Activated CD4-positive, alpha-beta memory T cell treated with anti-CD3 and anti-CD28 coated beads, Interleukin-2, amount 10 ng/mL, durations not matched to agents 7 days and 5 days (primary cell): ENCODE results near the gene PLEKHA6. TPM values are rescaled to one million over a fixed set of nuclear protein-coding genes. Genes with fewer than 3 reads are reported as not detected.

Experiments used
- CTCF ChIA-PET: fragments of 350-600 bp; sonication (Branson Sonifier 250); formaldehyde crosslinking; loops from one replicate; lab custom pipeline; 2021; ENCODE audit warnings: antibody characterized with exemption, inconsistent platforms; lab: Charles Lee
- POLR2A ChIA-PET: fragments of 350-600 bp; sonication (Branson Sonifier 250); formaldehyde crosslinking; loops from one replicate; lab custom pipeline; 2021; ENCODE audit warnings: antibody characterized with exemption; lab: Charles Lee
- DNase-seq: peaks from one replicate; pipeline ENCODE4 v3.0.0-alpha.2; 2020
- H3K27ac Mint-ChIP-seq: one replicate; pipeline ENCODE4 v1.8.0; 2021; ENCODE audit warnings: mild to moderate bottlenecking, mixed read lengths
- H3K27me3 Mint-ChIP-seq: one replicate; pipeline ENCODE4 v1.8.0; 2021; ENCODE audit warnings: mixed read lengths
- H3K36me3 Mint-ChIP-seq: one replicate; pipeline ENCODE4 v1.8.0; 2021; ENCODE audit warnings: low read depth, mixed read lengths
- H3K4me1 Mint-ChIP-seq: one replicate; pipeline ENCODE4 v1.8.0; 2021; ENCODE audit warnings: mixed read lengths
- H3K4me3 Mint-ChIP-seq: one replicate; pipeline ENCODE4 v1.8.0; 2021; ENCODE audit warnings: mild to moderate bottlenecking, mixed read lengths
- H3K9me3 Mint-ChIP-seq: one replicate; pipeline ENCODE4 v1.8.0; 2021; ENCODE audit warnings: mixed read lengths
- total RNA-seq, 2 experiments: library from RNA; stranded (reverse); gene quantifications; one replicate each; pipeline ENCODE4 v1.2.3, GENCODE V29; 2021

Gene PLEKHA6
- total RNA-seq, 2 experiments from 2014 or later = not detected

DNA sequence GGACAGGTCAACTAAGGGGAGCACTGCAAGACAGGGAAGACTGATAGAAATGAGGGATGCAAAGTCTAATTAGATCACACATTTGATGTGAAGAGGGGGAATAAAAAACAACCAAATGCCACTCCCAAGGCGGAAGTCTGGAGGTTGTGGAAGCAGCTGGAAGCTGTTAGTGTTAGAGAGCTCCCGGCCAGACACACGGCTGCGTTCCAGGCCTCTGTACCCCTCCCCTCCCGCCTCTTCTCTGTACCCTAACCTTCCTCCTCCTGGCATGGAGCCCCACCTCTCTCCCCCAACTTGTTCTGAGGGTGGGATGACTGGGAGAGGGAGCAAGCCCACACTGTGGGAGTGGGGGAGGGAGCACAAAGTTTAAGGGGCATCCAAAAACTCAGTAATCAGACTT is 67.0 kb downstream of the PLEKHA6 start:
- no peak overlapping the region for H3K27ac Mint-ChIP-seq
- peaks cover 5% of the 10 kb centered on the region for H3K4me1 Mint-ChIP-seq
- CTCF ChIA-PET = no interaction called here

GRCh38 chr1:204289280-204289679 is 70.4 kb downstream of the PLEKHA6 start:
- H3K36me3 Mint-ChIP-seq = no peaks in the 10 kb centered on the region
- no peak for DNase-seq
- H3K27ac Mint-ChIP-seq = no peak overlapping the region
- ChIA-PET CTCF (no interaction called here), POLR2A (no interaction called here)
- peaks cover 20% of the 10 kb centered on the region for H3K4me1 Mint-ChIP-seq
- H3K4me3 Mint-ChIP-seq = no peak overlapping the region
- H3K9me3 Mint-ChIP-seq = no peaks in the 10 kb centered on the region
- H3K27me3 Mint-ChIP-seq = peaks cover 29% of the 10 kb centered on the region

More for the DNA sequence above, 67.0 kb downstream of the PLEKHA6 start:
- Mint-ChIP-seq H3K9me3 (no peaks in the 10 kb centered on the region), H3K27me3 (peaks cover 46% of the 10 kb centered on the region), H3K4me3 (no peak overlapping the region), H3K36me3 (no peaks in the 10 kb centered on the region)
- POLR2A ChIA-PET = no interaction called here
- DNase-seq = no peak

- Mint-ChIP-seq H3K9me3 (no peaks in the 10 kb centered on the region), H3K27ac (no peak overlapping the region), H3K27me3 (peaks cover 25% of the 10 kb centered on the region), H3K36me3 (no peaks in the 10 kb centered on the region), H3K4me1 (peaks cover 20% of the 10 kb centered on the region), H3K4me3 (no peak overlapping the region)
- POLR2A ChIA-PET = no interaction called here
- no peak for DNase-seq
- CTCF ChIA-PET = no interaction called here
Measured at GRCh38 chr1:204288021-204288588, 71.6 kb downstream of the PLEKHA6 start.

DNA sequence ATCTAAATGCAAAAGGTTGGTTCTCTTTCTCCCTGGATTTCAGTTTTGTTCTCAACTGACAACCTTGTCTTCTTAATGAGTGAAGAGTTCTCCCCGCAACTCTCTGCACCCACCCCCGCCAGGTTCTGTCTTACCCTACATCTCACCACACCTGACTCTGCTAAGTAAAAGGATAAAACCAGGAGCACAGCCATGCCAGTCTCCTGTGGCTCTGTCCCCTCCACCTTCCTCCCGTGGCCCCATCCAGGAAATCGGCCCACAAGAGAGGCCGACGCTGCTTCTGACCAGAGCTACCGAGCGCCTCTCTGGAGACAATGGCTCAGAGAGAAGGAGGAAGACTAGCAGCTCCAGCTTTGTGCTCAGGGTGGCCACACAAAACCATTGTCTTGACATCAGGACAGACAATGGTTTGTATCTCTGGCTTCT is 72.2 kb downstream of the PLEKHA6 start:
- Mint-ChIP-seq H3K9me3 (no peaks in the 10 kb centered on the region), H3K27me3 (peaks cover 26% of the 10 kb centered on the region), H3K27ac (no peak overlapping the region), H3K4me1 (peaks cover 20% of the 10 kb centered on the region), H3K36me3 (no peaks in the 10 kb centered on the region), H3K4me3 (no peak overlapping the region)
- no peak for DNase-seq
- POLR2A ChIA-PET = no interaction called here
- CTCF ChIA-PET = no interaction called here

DNA sequence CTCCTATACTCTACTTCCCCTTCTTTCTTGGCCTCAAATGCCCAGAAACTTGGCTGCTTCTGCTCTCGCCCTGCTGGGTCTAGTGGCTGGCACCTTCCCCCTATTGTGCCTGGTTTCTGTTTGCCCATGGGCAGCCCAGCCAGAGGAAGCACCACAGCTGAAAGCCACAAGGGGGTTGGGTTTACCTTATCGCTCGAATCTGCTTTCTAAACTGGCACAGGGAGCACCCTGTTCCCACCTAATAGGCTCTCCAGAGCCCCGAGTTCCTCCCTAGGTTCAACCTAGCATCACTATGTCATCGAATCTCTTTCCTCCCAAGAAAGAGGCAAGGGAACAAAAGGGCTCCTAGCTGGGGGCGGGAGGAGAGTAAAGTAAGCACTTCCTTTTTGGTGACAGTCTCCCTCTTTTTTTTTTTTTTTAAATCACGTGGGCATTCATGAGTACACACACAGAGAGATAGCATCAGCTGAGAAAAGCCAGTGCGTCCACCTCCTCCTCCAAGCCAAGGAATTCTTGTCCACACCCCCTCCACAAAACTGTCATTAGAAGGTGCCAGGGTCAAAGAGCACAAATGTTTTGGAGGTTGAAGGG is 72.8 kb downstream of the PLEKHA6 start:
- CTCF ChIA-PET = no interaction called here
- POLR2A ChIA-PET = no interaction called here
- H3K9me3 Mint-ChIP-seq = no peaks in the 10 kb centered on the region
- peaks cover 20% of the 10 kb centered on the region for H3K4me1 Mint-ChIP-seq
- peak overlapping the region; percentile 41 for H3K4me3 Mint-ChIP-seq
- peak overlapping the region; percentile 66 for H3K27ac Mint-ChIP-seq
- H3K27me3 Mint-ChIP-seq = peaks cover 26% of the 10 kb centered on the region
- peak; percentile 59 for DNase-seq
- H3K36me3 Mint-ChIP-seq = no peaks in the 10 kb centered on the region

- H3K9me3 Mint-ChIP-seq = no peaks in the 10 kb centered on the region
- CTCF ChIA-PET = no interaction called here
- H3K4me1 Mint-ChIP-seq = peaks cover 20% of the 10 kb centered on the region
- POLR2A ChIA-PET = no interaction called here
- no peaks in the 10 kb centered on the region for H3K36me3 Mint-ChIP-seq
- no peak overlapping the region for H3K4me3 Mint-ChIP-seq
- H3K27me3 Mint-ChIP-seq = peaks cover 30% of the 10 kb centered on the region
- DNase-seq = no peak
- H3K27ac Mint-ChIP-seq = no peak overlapping the region
Measured at GRCh38 chr1:204286315-204286714, 73.4 kb downstream of the PLEKHA6 start.

DNA sequence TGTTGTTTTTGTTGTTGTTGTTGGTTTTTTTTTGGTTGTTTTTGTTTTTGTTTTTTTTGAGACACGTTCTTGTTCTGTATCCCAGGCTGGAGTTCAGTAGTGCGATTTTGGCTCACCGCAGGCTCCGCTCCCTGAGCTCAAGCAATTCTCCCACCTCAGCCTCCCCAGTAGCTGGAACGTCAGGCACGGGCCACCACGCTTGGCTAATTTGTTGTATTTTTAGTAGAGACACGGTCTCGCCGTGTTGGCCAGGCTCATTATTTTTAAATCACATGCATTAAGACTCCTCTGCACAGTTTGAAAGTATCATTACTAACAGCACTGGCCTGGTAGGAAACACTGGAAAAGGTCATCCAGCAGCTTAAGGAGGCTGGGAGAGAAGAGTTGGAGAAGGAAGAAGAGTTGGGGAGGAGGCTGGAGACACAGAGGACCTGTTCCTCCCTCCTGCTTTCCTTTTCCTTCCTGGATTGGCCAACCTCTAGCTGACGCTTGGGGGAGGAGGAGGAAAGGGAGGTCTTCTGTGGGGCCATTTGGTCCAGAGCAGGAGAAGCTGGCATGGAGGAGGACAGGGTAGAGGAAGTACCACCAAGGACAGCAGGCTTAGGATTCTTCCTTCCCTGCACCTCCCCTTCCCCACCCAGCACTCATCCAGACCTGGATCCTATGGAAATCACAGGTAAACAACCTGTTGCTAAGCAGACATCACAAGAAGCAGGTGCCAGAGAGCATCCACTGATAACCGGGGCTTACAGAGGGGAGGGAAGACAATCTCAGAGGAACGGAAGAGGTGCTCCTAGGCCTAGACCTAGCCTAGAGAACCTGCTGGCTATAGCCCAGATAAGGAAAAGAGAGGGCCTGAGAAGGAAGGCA is 74.1 kb downstream of the PLEKHA6 start:
- DNase-seq = no peak
- Mint-ChIP-seq H3K36me3 (no peaks in the 10 kb centered on the region), H3K9me3 (no peaks in the 10 kb centered on the region), H3K4me3 (no peak overlapping the region), H3K27me3 (peaks cover 33% of the 10 kb centered on the region), H3K4me1 (peaks cover 20% of the 10 kb centered on the region), H3K27ac (no peak overlapping the region)
- ChIA-PET CTCF (interaction anchor here (1.7 kb wide), 1 partner anchor 78 kb away, joined by 5 read pairs; no protein-coding TSS in a partner anchor), POLR2A (no interaction called here)

DNA sequence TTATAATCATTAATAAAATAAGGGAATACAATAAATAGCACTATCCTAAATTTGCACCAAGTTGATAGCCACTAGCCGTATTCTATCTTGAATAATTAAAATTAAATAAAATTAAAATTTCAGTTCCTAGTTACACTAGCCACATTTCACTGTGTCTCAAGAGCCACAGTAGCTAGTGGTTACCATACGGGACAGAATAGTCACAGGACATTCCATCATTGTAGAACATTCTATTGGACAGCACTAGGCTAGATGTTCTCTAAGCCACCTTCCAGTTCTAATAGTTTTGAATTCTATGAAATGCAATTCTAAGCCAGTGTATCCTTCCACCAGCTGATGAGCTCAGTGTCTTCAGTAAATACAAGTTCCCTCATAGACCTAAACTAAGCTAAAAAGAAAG is 74.8 kb downstream of the PLEKHA6 start:
- Mint-ChIP-seq H3K4me1 (peaks cover 20% of the 10 kb centered on the region), H3K27me3 (peaks cover 33% of the 10 kb centered on the region), H3K9me3 (no peaks in the 10 kb centered on the region), H3K27ac (no peak overlapping the region), H3K36me3 (no peaks in the 10 kb centered on the region), H3K4me3 (no peak overlapping the region)
- DNase-seq = no peak
- POLR2A ChIA-PET = no interaction called here
- CTCF ChIA-PET = interaction anchor here (1.7 kb wide), 1 partner anchor 79 kb away, joined by 5 read pairs; no protein-coding TSS in a partner anchor

DNA sequence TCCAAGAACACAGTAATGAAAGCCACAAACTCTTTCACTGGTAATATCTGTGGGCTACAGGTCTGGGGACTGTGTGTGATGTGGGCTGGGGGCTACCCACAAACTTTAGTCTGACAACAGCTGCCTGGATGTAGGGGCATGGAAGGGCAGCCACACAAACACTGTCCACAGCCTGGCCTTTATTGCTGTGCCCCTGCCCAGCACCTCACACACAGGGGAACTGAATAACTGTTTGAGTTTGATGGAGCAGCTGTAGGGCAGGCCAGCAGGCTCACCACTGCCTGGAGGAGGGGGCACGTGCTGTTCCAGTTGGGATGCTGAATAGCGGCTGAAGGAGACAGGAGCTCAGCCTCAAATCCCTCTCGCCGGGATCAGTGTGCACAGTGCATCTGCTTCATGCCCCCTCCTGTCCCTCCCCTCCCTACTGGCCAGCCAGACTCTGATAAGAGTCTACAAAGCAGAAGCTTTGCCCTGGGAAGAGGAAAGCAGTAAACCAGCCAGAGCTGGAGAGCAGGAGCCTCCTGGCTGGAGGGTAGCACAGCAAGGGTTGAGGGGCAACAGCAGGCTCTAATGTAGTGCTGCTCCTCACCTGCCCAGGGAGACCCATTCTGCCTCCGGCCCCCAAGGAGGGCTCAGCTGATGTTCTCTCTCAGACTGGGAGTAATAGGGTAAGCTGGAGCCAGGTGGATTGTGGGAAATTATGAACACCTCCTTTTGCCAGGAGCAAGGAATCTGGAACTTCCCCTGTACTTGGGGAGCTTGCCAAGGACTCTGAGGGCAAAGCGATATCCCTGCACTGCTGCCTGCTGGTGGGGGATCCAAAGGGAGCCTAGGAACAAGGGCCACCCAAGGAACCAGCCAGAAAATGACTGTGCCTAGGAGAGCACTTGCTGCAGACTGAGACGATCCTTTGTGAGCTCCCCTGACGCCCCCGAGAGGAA is 75.7 kb downstream of the PLEKHA6 start:
- CTCF ChIA-PET = interaction anchor here (1.7 kb wide), 1 partner anchor 80 kb away, joined by 5 read pairs; no protein-coding TSS in a partner anchor
- Mint-ChIP-seq H3K27me3 (peaks cover 36% of the 10 kb centered on the region), H3K9me3 (no peaks in the 10 kb centered on the region), H3K36me3 (no peaks in the 10 kb centered on the region), H3K27ac (no peak overlapping the region), H3K4me3 (no peak overlapping the region), H3K4me1 (peaks cover 20% of the 10 kb centered on the region)
- POLR2A ChIA-PET = no interaction called here
- DNase-seq = no peak

- Mint-ChIP-seq H3K4me1 (peaks cover 19% of the 10 kb centered on the region), H3K27me3 (peaks cover 40% of the 10 kb centered on the region), H3K4me3 (no peak overlapping the region), H3K36me3 (no peaks in the 10 kb centered on the region), H3K9me3 (no peaks in the 10 kb centered on the region), H3K27ac (no peak overlapping the region)
- ChIA-PET POLR2A (interaction anchor here (0.8 kb wide), 1 partner anchor 24 kb away, joined by 3 read pairs; no protein-coding TSS in a partner anchor), CTCF (no interaction called here)
- no peak for DNase-seq
Measured at GRCh38 chr1:204282761-204283221, 76.9 kb downstream of the PLEKHA6 start.

- no peak for DNase-seq
- POLR2A ChIA-PET = no interaction called here
- CTCF ChIA-PET = no interaction called here
- Mint-ChIP-seq H3K9me3 (no peaks in the 10 kb centered on the region), H3K36me3 (no peaks in the 10 kb centered on the region), H3K4me3 (no peak overlapping the region), H3K4me1 (no peaks in the 10 kb centered on the region), H3K27me3 (peaks cover 40% of the 10 kb centered on the region), H3K27ac (no peak overlapping the region)
Measured at GRCh38 chr1:204280099-204280961, 79.4 kb downstream of the PLEKHA6 start.

GRCh38 chr1:204278958-204279357 is 80.8 kb downstream of the PLEKHA6 start:
- Mint-ChIP-seq H3K4me1 (no peaks in the 10 kb centered on the region), H3K27me3 (peaks cover 43% of the 10 kb centered on the region)
- POLR2A ChIA-PET = no interaction called here

More at GRCh38 chr1:204278958-204279357, 80.8 kb downstream of the PLEKHA6 start:
- H3K27ac Mint-ChIP-seq = no peak overlapping the region
- CTCF ChIA-PET = interaction anchor here (1.1 to 1.3 kb wide), 3 partner anchors 15 to 44 kb away, joined by 3 read pairs; no protein-coding TSS in a partner anchor
- H3K9me3 Mint-ChIP-seq = no peaks in the 10 kb centered on the region
- no peak overlapping the region for H3K4me3 Mint-ChIP-seq
- DNase-seq = no peak
- H3K36me3 Mint-ChIP-seq = no peaks in the 10 kb centered on the region
